HuH-7 (cell line): ENCODE data around the gene PKD2L1.

Experiments
- DNase-seq: peaks from one replicate; pipeline ENCODE4 v3.0.0; 2011; ENCODE audit warnings: low spot score

PKD2L1 gene

GRCh38 chr10:100356067-100357017 is 26.3 kb upstream of the PKD2L1 start:
- DNase-seq: no peak

DNA sequence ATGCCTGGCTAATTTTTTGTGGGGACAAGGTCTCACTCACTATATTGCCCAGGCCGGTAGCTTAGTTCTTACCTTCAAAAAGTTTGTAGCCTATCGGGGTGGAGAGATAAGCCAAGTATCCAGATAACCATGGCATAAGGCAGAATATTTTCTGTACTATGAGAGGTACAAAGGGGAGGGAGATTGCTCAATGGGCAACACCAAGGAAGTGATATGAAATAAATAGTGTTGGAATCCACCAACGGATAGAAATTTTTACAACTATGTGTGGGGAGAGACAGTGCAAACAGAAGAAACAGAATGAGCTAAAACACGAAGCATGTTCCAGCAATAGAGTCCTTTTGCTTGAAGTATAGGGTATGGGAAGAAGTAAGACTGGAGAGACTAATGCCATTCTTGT is 25.1 kb upstream of the PKD2L1 start:
- DNase-seq: no peak

GRCh38 chr10:100353770-100354485 is 23.9 kb upstream of the PKD2L1 start:
- no peak for DNase-seq

- no peak for DNase-seq
Observed at GRCh38 chr10:100350914-100351485, 21.0 kb upstream of the PKD2L1 start.

GRCh38 chr10:100349672-100350071 is 19.6 kb upstream of the PKD2L1 start:
- no peak for DNase-seq

DNA sequence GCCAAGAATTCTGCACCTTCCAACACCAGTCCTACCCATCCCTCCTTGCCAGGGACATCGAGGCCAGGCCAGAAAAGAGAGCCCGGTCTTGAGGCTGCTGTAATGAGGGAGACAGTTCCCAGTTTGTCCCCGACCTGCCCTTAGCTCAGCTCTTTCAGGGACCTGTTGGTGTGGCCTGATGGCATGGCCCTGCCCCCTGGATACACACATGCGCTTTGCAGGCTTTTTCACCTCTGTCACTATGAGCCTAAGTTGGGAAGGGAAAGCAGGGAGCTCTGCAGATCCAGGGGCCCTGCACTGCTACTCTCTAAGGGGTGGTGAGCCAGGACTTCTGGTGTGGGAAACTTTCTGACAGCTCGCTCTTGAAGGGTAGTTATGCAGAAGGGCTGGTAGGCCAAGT is 19.1 kb upstream of the PKD2L1 start:
- no peak for DNase-seq

- DNase-seq: no peak
Observed at GRCh38 chr10:100348389-100348927, 18.4 kb upstream of the PKD2L1 start.

- no peak for DNase-seq
Observed at GRCh38 chr10:100347568-100348195, 17.7 kb upstream of the PKD2L1 start.

DNA sequence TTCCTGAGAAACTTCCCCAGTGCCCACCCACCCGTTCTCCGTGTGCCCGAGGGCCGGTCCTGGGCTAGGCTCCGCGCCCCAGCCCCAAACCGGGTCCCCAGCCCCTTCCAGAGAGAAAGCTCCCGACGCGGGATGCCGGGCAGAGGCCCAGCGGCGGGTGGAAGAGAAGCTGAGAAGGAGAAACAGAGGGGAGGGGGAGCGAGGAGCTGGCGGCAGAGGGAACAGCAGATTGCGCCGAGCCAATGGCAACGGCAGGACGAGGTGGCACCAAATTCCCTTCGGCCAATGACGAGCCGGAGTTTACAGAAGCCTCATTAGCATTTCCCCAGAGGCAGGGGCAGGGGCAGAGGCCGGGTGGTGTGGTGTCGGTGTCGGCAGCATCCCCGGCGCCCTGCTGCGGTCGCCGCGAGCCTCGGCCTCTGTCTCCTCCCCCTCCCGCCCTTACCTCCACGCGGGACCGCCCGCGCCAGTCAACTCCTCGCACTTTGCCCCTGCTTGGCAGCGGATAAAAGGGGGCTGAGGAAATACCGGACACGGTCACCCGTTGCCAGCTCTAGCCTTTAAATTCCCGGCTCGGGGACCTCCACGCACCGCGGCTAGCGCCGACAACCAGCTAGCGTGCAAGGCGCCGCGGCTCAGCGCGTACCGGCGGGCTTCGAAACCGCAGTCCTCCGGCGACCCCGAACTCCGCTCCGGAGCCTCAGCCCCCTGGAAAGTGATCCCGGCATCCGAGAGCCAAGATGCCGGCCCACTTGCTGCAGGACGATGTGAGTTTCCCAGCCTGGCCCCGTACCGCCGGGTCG is 16.9 kb upstream of the PKD2L1 start, which contains the start of gene SCD:
Gene SCD, plus strand, starts transcription at position 469 of the 803 bp plus-strand sequence. Its CDS starts 272 bp downstream, at position 741.
- DNase-seq: peak; percentile 94

GRCh38 chr10:100346351-100346764 is 16.3 kb upstream of the PKD2L1 start:
- peak; percentile 74 for DNase-seq

GRCh38 chr10:100345570-100346330 is 15.7 kb upstream of the PKD2L1 start:
- DNase-seq: no peak

- DNase-seq: no peak
Observed at GRCh38 chr10:100344241-100344788, 14.3 kb upstream of the PKD2L1 start.

DNA sequence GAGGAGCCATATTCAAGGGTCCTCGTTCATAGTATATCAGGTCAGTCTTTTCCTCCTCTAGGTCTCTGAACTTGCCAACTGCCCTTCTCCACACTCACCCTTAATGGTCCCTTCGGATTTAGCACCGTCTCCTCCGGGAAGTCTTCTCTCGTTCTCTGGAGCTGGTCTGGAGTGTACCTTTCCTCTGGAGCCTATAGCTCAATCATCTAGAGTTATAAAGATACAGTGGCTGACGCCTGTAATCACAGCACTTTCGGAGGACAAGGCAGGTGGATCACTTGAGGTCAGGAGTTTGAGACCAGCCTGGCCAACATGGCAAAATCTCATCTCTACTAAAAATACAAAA is 12.6 kb upstream of the PKD2L1 start:
- no peak for DNase-seq

- DNase-seq: peak; percentile 78
Observed at GRCh38 chr10:100341953-100342626, 12.1 kb upstream of the PKD2L1 start.

GRCh38 chr10:100340948-100341847 is 11.2 kb upstream of the PKD2L1 start:
- DNase-seq: peak; percentile 34

- no peak for DNase-seq
Observed at GRCh38 chr10:100339236-100339635, 9.2 kb upstream of the PKD2L1 start.

DNA sequence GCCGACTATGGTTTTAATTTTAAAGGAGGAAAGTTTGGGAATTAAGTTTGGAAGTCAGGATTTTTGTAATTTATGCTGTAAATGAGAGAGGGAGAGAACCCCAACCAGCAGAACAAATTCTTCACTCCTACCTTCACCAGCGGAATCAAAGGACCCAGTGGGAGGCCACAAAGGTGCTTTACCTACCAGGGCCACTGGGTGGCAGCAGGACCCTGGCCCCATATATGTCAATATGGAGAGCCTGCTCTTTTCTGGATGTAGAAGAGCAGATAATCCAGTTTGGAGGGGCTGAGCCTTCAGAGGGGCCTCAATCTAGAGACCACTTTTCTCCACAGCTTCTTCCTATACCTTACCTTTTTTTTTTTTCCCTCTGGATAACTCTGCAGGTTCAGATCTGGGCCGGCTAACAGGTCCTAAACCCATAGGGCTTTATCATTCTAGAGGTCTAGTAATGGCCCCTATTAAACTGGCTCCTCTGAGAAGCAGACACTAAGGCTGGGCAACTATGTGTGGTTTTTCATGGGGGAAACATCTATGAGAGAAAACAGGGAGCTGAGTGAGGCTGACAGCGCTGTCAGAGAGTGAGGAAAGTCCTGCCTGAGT is 8.5 kb upstream of the PKD2L1 start:
- DNase-seq: peak; percentile 68

DNA sequence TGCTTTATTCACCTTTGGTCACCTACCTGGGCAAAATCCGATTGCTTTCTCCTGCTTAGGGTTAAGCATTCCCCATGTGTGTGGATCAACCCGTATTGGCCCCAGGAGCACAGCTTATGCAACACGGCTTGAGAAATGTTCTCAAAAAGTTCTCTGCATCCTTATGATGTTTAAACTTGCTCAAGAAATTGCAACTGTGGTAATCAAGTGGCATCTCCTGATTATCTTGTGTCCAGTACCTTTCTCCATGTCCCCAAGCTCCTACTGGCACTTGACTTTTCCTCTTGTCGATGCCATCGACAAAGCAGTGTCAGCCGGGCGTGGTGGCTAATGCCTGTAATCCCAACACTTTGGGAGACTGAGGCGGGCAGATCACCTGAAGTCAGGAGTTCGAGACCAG is 4.7 kb upstream of the PKD2L1 start:
- no peak for DNase-seq
